Stimulated activated CD8-positive, alpha-beta memory T cell treated with anti-CD3 and anti-CD28 coated beads, Interleukin-15, amount 100 ng/mL, for 1 hour (primary cell): Measurements from ENCODE around the gene FBXW8.

Experiments
- DNase-seq: peaks from one replicate; pipeline ENCODE4 v3.0.0-alpha.2; 2020; ENCODE audit warnings: low read depth

FBXW8 gene

DNA sequence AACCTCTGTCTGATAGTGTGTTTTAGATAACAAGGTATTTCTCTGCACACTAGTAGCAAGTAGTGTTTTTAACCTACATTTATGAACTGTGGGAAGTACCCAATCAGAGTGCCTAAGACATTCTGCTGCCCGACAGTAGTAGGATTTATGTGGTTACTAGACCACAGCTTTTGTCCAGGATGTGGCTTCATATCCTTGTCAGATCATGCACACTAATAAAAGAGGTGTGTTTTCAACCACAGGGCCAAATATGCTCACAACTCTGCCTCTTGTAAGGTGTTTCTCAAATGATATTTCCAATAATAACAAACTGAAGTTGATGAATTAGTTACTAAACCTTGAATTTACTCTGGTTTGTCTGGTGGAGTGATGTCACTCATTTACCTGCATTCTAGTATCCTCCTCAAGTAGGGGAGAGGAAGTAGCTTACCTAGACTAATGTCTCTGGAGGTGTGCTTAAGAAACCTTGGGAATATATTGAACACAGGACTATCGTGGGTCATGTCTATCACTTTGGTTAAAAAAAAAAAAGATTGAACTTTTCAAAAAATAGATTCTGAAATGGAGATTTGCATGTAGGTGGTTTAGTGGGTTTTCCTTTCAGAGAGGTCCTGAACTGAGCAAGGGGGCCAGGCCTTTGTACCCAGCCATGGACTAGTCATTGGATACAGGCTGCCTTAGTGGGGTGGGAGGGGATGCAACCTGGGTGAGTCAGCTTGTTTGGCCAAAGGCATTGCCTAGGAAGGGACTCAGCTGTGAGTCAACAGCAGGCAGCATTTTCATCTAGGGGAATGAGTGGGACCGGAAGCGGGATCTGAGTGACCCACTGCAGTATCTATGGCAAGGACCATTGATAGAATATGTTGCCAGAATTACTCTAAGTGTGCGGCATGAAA is 14.1 kb downstream of the FBXW8 start:
- no peak for DNase-seq

GRCh38 chr12:116926283-116927243 is 15.8 kb downstream of the FBXW8 start:
- no peak for DNase-seq

- DNase-seq = no peak
Measured at GRCh38 chr12:116927244-116927940, 16.6 kb downstream of the FBXW8 start.

- DNase-seq = no peak
Measured at GRCh38 chr12:116928504-116928903, 17.8 kb downstream of the FBXW8 start.

DNA sequence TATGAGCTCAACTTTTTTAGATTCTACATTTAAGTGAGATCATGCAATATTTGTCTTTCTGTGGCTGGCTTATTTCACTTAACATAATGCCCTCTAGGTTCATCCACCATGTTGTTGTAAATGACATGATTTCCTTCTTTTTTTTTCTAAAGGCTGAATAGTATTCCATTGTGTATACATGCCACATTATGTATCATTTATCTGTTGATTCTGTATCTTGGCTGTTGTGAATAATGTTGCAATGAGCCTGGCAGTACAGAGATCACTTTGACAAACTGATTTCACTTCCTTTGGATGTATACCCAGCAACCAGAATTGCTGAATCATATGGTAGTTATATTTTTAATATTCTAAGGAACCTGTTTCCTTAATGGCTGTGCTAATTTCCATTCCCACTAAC is 19.1 kb downstream of the FBXW8 start:
- DNase-seq = no peak

DNA sequence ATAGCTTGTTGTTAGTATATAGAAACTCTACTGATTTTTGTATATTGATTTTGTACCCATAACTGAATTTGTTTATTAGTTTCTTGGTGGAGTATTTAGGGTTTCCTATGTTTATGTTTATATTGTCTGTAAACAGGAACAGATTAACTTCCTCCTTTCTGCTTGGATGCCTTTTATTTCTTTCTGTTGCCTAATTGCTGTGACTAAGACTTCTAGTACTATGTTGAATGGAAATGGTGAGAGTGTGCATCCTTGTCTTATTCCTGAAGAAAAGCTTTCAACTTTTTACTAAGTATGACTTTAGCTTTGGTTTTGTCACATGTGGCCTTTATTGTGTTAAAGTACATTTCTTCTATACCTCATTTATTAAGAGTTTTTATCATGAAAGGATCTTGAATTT is 20.9 kb downstream of the FBXW8 start:
- DNase-seq = no peak

DNA sequence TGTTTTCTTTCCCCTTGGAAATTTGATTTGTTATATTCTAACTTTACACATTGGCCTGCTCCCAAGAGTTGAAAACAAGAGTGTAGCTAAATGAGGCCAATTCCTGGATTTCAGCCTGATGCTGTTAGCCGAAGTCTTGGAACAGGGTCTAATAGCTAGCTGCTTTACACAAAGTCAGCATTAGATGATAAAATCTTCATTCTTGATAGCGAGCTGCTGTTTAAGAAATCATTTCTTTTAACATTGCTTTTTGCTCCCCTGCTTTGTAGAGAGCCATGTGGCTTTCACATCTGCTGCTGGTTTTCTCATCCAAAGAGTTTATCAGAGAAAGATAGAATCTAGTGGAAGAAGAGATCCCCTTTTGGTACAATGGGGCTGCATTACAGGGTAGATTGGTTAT is 22.3 kb downstream of the FBXW8 start:
- no peak for DNase-seq

- DNase-seq = no peak
Measured at GRCh38 chr12:116933512-116934246, 22.9 kb downstream of the FBXW8 start.

DNA sequence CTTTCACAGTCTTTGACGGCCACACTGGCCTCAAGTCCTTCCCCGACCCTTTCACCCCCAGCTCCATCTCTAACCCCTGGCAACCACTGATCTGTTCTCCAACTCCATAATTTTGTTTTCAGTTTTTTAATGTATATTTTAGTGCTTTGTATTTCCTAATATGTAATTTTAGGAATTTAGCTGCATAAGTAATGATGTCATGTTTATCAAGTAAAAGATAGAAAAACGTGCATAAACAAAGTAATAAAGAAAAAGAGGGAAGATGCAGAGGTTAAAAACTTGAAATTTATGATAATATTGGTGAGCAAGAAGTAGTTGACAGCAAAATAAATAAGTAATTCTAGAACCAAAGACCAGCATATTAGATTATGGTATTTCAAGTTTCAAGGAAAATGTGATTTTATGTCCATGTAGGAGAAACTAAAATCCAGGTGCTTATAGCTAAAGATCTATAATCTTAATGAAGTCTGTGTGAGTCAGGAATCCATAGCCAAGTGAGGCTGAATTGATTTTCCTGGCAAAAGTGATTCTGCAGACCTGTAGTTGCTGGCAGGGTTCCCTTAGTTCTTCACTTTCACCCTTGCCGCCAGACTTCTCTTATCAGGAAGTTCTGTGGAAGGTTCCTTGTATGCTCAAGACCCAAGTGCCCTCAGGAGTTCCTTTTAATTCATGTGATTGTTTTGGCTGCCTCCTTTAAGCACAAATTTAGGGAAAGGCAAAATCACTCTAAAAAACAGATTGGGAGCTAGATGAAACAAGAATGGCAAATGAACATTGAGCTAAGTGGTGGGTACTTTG is 24.4 kb downstream of the FBXW8 start:
- no peak for DNase-seq

- DNase-seq = no peak
Measured at GRCh38 chr12:116937640-116938039, 26.9 kb downstream of the FBXW8 start.

DNA sequence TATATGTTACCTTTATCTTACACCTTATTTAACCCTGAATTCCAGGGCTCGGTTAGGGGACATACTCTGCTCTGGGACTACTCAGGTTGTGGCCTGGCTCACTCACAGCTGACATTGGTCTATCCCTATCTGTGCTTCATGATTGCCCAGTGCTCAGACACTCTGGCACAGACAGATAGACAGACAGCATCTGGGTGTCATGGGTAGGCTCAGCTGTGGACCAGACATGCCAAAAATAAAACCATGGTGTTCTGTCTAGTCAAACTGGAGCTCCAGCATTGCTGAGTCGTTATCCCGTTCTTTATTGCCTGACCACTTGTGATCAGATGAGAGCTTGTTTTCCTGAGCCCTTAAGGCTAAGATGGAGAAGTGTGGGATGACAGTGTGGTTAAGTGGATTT is 29.0 kb downstream of the FBXW8 start:
- DNase-seq = no peak

DNA sequence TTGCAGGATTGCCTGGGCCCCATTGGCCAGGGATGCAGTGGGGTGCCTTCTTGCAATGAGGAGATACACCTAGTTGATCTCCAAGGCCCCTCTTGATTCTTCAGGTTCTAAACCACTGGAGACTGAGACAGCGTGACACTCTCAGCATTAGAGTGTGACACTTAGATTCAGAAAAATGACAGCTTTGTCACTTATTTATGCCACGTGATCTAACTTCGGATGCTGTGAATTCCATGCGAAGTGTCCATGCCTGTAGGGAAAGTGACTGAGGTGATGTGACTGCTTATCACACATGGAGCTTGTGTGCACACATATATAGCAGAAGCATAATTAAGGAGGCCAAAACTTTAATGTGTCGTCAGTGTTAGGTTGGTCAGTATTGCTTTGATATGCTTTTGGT is 30.4 kb downstream of the FBXW8 start:
- DNase-seq = no peak

- no peak for DNase-seq
Measured at GRCh38 chr12:116943419-116944372, 32.9 kb downstream of the FBXW8 start.

- no peak for DNase-seq
Measured at GRCh38 chr12:116945886-116946550, 35.3 kb downstream of the FBXW8 start.

GRCh38 chr12:116948298-116948697 is 37.5 kb downstream of the FBXW8 start:
- no peak for DNase-seq

DNA sequence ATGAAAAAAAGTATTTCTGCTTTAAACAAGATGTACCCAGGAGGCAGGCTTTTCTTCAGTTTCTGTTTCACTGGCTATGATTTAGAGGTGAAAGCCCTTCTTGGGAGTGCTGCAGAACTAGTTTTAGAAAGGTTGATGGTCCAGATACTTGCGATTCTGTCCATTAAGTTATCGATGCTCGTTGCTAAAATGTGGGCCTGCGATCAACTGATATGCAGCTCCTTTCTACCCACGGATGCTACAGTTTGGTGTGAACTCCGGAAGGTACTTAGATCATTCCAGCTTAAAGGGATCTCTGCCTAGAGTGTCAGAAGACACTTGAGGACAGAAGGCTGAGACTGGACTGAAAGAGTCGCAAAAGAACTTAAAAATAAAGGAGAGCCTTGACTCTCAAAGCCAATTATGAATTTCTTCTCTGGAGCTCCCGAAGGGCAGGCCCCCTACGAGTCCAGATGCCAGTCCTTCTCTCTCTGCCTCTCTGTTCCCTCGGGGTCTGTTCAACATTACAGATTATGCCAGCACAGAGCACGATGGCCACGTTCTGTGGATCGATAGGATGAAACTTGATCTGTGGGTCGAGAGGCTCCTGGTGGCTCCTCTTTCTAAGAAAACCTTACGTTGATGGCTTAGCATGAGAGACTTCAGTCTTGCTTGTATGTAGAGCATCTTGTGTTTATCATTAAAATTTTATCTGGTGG is 40.0 kb downstream of the FBXW8 start:
- DNase-seq = no peak

DNA sequence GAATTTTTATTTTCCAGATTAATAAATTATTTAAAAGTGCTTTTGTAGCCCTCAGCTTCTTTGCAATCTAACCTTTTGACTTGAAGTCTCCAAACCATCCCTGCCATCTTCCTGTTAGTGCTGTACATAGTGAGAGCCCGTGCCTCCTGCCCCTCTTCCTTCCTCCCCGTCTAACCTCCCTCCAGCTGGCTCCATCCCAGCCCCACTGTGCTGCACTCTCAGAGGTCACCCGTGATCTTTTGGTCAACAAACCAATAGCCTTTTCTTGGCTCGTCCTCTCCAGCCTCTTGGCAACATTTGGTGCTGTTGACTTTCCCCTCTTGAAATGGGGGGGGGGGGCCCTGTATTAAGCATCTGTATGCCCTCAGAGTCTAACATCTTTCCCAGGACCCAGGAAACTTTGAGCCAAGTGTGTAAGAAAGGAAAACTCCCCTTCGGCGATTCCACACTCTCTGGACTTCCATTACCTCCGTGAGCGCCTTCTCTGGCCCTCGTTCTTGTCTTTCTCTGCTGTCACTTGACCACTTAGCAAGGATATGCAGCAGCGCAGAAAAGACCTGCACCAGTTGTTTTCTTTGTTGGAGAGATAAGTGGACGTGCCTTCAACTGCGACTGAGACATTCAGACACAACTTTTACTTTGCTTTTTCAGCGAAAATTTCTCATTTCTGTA is 44.1 kb downstream of the FBXW8 start:
- DNase-seq = no peak
